RCC 7860 (cell line): Measurements from ENCODE around the gene SENP7.
"Not testable (repeated sequence)": the region's sequence is repeated elsewhere in the genome, so short reads cannot be mapped to it uniquely, and the experiment has no call there.

Source experiments
- DNase-seq: peaks from one replicate; pipeline ENCODE4 v3.0.0-alpha.2; 2015; ENCODE audit warnings: low spot score
- FAIRE-seq: peaks from 2 replicates; lab custom pipeline; 2012; peaks lifted over from hg19 to GRCh38; lab: Jason Lieb, UNC

The SENP7 gene

DNA sequence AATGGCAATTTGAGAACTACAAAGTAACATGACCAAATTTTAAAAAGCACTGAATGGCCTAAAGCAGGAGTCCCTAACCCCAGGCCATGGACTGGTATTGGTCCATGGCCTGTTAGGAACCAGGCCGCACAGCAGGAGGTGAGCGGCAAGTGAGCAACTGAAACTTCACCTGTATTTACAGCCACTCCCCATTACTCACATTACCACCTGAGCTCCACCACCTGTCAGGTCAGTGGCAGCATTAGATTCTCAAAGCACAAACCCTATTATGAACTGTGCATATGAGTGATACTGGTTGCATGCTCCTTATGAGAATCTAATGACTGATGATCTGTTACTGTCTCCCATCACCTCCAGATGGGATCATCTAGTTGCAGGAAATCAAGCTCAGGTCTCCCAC is 48.8 kb downstream of the SENP7 start:
- DNase-seq (no peak), FAIRE-seq (no peak)

DNA sequence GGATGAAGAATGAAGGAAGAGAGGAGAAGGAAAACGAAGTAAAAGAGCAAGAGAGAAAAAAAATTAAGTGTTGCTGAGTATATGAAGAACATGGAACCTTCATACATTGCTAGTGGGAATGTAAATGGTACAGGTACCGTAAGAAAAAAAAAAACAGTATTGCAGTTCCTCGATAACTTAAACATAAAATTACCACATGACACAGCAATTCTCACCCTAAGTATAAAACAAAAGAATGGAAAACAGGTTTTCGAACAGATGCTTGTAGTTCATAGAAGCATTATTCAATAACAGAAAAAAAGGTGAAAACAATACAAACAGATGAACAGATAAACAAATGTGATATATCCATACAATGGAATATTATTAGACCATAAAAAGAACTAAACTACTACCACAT is 51.6 kb downstream of the SENP7 start:
- FAIRE-seq (no peak), DNase-seq (no peak)

DNA sequence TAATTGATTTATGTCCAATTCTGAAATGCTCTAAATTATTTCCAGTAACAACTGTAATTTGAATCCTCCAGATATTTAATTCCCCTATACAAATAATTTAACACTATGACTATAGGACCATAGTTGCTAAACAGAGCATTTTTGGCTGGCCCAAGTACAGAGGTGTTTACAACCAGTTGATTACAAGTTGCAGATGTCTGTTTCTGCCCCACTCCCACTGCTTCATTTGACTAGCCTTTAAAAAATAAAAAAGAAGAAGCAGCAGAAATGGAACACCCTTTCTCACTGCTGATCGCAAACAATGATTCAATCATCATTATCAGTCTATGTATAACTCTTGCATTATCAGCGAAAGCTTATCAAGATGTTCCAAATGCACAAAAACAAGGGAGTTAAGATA is 54.6 kb downstream of the SENP7 start:
- FAIRE-seq, result no peak
- no peak for DNase-seq

DNA sequence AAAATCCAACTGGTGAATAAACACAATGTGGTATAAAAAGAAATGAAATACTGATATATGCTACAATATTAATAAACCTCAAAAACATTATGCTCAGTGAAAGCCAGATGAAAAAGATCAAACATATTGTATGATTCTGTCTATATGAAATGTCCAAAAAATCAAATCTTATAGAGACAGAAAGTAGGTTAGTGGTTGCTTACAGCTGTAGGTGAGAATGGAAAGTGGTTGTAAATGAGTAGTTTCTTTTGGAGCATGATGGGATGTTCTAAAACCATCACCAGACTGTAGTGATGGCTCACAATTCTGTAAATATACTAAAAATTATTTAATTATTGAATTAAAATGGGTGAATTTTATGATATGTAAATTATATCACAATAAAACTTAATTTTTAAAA is 58.4 kb downstream of the SENP7 start:
- no peak for FAIRE-seq
- no peak for DNase-seq

DNA sequence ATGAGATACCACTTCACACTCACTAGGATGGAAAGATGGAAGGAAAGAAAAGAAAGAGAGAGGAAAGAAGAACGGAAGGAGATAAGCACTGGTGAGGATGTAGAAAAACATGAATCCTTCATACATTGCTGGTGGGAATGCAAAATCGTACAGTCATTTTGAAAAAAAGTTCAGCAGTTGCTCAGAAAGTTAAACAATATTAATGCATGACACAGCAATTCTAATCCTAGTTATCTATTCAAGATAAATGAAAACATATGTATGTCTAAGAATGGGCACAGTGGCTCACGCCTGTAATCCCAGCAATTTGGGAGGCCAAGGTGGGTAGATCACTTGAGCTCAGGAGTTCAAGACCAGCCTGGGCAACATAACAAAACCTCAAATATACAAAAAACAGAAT is 59.1 kb downstream of the SENP7 start:
- no peak for FAIRE-seq

DNA sequence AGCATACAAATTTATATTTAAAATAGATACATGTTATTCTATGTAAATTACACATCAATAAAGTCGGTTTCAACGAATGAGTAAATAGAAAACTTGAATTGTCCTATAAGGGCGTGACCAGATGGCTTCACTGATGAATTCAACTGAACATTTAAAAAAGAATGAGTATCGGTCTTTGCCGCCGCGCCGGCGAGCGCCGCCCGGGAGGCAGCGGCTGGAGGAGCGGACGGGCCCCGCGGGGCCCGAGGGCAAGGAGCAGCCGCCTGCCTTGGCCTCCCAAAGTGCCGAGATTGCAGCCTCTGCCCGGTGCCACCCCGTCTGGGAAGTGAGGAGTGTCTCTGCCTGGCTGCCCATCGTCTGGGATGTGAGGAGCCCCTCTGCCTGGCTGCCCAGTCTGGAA is 74.4 kb downstream of the SENP7 start:
- FAIRE-seq, DNase-seq: not testable (repeated sequence)

More for the DNA sequence above, 59.1 kb downstream of the SENP7 start:
- no peak for DNase-seq

DNA sequence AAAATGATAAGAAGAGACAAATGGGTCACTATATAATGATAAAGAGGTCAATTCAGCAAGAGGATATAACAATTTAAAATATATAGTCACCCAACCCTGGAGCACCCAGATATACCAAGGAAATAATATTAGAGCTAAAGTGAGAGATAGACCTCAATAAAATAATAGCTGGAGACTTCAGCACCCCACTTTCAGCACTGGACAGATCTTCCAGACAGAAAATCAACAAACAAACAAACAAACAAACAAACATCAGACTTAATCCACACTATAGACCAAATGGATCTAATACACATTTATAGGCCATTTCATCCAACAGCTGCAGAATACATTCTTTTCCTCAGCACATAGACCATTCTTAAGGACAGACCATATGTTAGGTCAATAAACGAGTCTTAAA is 79.4 kb downstream of the SENP7 start:
- no peak for FAIRE-seq
- no peak for DNase-seq

DNA sequence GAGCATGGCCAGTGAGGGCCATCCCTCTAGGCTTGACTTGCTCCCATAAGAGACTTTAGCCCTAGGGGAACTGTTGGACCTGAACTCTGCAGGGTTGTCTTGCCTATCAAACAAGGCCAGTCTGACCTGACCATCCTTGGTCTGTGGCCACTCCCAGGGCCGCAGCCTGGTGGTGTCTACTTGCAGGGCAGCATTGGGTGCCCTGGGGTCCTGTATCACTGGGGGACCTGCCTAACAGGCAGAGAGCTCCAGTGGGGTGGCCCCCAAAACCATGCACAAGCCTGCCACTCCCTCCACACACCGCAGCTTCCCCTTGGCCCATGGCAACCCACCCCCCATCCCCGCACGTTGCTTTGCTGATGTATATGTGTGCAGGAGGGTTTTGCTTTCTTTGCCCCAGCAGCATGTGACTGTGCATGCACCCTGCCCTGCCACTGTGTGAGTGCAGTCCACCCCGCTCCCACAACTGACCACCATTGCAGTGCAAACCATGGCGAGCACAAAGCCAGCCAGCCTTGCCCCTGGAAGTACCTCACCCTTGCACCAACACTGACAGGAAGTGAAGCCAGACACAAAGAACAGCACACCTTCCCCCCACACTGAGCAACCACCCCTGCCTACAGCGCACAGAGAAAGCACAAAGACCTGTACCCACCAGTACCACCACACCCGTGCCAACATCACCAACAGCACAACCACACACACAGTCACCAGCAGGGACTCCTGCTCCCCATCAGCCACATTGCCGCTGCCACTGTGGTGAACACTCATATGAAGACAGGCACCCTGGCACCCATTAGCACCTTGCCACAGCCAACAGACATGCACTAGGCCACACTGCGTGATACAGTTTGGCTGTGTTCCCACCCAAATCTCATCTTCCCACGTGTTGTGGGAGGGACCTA is 88.8 kb downstream of the SENP7 start:
- no peak for DNase-seq
- FAIRE-seq, result no peak

DNA sequence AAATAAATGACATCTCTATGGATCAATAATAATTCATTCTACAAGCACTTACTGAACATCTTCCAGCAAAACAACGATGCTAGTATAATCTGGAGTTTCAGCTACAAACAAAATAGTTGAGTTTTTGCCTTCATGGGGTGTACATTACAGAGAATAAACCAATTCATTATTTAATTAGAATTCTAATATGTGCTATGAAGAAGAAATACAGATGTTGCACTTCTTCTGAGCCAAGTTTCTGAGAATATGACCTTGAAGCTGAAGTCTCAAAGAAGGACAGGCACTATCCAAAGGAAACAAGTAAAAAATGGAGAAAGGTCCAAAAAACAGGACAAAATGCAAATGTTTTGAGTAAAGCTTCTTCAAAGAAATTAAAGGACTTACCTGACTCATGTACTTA is 94.2 kb downstream of the SENP7 start:
- no peak for DNase-seq
- FAIRE-seq, result no peak

DNA sequence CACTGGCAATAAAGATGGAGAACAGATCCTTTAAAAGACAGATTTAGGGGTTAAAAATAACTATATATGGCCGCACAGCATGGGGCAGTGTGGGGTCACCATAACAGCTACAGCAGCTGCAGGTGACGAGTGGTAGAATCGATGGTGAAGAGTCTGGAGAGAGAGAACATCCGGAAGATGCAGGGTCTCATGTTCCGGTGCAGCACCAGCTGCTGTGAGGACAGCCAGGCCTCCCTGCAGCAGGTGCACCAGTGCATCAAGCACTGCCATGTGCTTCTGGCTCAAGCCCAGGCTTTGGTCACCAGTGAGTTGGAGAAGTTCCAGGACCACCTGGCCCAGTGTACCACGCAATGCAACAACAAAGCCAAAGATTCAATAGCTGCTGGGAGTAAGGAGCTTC is 98.9 kb downstream of the SENP7 start:
- FAIRE-seq (no peak), DNase-seq (no peak)

DNA sequence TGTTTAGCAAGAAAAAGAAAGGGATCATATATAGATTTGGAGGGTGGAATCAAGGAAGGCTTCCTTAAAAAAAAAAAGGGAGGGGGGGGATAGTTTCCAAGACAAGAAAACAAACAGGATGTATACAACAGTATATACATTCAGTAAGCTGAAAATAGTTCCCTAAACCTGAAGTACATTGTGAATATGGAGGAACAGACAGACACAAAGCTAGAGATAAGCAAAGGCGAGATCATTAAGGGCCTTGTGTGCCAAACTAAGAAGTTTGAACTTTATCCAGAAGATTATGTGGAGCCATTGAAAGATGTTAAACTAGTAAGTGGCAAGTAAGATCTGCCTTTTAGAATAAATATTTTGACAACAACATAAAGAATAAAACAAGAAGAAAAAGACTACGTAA is 99.4 kb downstream of the SENP7 start:
- no peak for FAIRE-seq

DNA sequence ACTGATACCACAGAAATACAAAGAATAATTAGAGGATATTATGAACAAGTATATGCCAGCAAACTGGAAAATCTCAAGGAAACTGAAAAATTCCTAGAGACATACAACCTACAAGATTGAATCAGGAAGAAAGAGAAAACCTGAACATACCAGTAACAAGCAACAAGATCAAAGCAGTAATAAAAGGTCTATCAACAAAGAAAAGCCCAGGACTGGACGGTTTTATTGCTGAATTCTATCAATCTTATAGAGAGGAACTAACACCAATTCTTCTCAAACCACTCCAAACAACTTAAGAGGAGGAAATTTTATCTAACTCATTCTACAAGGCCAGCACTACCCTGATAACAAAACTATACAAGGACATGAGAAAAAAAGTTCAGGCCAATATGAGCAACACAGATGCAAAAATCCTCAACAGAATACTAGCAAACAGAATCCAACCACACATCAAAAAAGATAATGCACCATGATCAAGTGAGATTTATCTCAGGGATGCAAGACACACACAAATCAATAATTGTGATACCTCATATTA is 121.5 kb downstream of the SENP7 start:
- FAIRE-seq, result no peak

More for the DNA sequence above, 99.4 kb downstream of the SENP7 start:
- no peak for DNase-seq

DNA sequence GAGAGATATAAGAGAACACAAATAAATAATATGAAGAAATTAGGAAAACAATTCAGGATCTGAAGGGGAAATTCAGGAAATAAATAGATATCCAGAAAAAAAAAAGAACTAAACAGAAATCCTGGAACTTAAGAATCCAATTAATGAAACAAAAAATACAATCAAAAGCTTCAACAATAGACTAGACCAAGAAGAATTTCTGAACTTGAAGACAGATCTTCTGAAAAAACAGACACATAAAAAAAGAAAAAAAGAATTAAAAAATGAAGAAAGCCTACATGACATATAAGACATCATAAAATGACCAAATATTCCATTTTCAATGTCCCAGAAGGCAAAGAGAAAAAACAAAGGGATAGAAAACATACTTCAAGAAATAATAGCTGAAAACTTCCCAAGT is 124.3 kb downstream of the SENP7 start:
- no peak for DNase-seq
- no peak for FAIRE-seq

More for the DNA sequence above, 121.5 kb downstream of the SENP7 start:
- no peak for DNase-seq

DNA sequence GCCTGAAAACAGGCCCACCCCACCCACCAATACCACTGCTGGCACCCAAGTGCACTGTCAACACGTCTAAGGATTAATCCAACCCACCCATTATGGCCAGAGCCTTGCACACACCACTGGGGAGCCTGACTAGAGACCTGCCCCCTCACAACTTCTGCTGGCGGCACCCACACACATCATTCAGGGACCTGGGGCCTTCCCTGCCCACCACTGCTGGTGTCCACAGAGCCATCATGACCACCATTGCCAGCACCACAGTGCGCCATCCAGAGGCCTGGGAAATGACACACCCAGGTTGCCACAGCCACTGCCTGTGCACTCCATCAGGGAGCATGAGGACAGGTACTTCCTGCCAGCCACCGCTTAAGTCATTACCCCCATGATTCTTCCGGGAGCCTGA is 125.7 kb downstream of the SENP7 start:
- FAIRE-seq, result no peak
- DNase-seq, result no peak

DNA sequence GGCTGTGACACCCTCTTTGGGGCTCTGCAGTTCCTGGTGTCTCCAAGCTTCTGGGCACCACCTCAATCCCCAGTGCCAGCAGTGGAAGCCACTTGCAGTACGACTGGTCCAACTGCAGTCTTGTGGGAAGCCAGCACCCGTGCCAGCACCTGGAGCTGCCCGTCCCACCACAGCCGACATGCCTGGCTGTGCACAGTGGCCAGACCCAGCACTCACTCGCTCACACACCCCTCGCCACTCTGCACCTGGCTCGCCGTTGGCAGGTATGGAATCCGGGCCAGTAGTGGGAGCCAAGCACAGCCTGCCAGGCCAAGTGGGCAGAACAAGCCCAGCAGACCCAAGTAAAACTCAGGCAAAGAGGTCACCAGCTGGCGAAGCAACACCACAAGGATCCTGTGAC is 128.6 kb downstream of the SENP7 start:
- DNase-seq (no peak), FAIRE-seq (no peak)

DNA sequence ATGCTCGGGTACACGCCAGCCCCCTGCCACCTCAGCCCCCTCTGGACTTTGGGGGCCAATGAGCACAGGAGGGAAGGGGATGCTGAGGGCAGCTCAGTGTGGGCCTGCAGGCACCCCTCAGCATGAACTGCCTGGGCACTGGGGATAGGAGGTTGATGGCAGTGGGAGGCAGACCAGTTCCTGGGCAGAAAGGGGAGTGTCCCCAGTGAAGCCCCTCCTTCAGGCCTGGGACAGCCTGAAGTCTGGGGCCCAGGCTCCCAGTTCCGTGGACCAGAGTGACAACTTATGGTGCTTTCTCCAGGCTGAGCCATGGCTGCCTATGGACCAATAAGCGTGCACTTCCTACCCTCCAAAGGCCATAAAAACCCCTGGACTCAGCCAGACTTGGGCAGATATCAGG is 129.4 kb downstream of the SENP7 start:
- FAIRE-seq (no peak), DNase-seq (no peak)

DNA sequence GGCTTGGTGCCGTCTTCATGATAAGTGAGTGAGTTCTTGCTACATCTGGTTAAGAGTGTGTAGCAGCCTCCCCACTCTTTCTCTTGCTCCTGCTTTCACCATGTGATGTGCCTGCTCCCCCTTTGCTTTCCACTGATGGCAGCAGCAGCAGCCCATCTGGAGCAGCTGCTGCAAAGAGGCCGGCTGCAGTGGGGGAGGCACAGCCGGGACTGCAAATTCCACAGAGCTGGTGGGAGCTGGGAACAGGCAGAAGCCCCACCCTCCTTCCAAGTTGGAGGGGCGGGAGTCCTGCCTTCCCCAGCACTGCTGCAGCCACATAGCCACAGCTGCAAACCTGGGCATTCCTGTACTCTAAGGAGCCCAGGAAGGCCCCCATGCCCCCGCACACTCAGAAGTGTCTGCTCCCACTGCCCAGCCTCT is 129.8 kb downstream of the SENP7 start:
- FAIRE-seq, result no peak
- DNase-seq, result no peak

DNA sequence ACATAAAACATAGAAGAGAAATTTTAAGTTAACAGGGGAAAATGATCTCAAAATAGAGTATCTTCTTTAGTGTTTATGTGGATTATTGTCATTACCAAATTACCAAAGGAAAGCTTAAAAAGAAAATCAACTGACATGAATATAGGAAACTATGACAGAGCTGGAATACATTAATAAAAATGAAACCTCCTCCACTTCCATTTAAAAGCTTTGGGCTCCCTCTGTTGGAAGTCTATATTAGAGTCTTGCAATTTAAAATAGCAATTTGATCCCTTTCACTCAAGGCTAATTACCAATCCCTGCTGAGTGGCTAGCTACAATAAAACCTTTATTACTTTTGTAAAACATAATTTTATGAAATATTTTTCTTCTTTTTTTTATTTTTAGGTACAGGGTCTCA is 131.2 kb downstream of the SENP7 start:
- peak; percentile 29 for DNase-seq

DNA sequence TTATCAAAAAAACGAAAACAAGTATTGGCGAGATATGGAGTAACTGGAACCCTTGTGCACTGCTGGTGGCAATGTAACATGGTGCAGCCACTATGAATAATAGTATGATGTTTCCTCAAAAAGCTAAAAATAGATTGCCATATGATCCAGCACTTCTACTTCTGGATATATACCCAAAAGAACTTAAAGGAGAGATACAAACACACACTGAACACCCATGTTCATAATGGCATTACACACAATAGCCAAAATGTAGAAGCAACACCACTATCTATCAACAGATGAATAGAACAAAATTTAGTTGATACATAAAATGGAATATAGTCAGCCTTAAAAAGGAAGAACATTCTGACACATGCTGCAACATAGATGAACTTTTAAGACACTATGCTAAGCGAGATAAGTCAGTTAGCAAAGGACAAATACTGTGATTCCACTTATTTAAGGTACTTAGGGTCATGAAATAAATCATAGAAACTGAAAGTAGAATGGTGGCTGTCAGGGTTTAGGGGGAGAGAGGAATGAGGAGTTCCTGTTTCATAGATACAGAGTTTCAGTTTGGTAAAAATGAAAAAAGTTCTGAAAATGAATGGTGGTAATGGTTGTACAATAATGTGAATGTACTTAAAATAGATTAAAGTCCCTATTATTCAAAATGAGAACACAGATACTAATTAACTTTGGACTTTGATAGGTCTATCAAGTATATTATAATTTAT is 133.2 kb downstream of the SENP7 start:
- FAIRE-seq, result no peak
- no peak for DNase-seq

More for the DNA sequence above, 131.2 kb downstream of the SENP7 start:
- FAIRE-seq, result no peak

DNA sequence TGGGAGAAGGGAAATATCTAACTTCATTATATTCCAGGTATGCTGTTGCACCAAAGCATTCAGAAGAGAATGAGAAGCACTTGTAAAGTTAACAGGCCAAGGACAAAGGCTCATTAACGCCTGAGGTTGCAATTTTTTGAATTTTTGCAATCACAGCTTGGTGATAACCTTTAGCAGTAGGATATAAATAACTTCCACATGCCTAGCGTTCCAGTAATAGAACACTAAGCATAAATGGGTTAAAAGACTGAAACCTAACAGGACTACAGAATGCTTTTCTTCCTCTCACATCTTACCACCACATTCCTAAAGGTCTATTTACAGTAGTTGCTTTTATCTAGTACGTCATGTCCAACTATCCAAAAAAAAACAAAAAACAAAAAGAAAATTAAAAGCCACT is 135.2 kb downstream of the SENP7 start:
- DNase-seq (no peak), FAIRE-seq (no peak)

DNA sequence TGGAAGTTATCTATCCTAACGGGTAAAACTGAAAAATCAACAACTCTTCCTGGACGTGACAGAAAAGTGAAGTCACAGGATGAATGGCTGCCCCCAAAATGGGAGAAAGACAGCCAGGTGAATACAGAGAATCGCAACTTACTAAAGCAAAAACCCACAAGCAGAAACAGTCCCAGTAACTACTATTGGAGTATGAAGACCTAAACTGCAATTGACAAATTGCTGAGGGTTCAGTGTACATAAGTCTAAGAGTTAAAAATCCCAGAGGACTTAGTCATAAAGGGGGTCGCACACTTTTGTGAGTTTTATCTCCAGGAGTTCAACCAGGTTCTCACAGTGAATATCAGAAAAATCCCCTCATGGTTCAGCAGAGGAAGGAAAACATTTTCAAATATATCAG is 135.8 kb downstream of the SENP7 start:
- FAIRE-seq (no peak), DNase-seq (no peak)

DNA sequence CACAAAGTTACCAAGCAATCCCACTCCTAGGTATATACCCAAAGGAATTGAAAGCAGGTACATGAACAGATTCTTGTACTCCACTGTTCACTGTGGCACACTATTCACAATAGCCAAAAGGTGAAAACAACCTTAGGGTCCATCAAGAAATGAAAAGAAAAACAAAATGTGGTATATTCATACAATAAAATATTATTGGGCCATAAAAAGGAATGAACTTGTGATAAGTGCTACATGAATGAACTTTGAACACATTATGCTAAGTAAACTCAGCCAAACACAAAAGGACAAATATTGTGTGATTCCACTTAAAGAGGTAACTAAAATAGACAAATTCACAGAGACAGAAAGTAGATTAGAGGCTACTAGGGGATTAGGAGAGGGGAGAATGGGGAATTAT is 137.4 kb downstream of the SENP7 start:
- DNase-seq (no peak), FAIRE-seq (no peak)
